HG03196 (cell line): Measurements from ENCODE around the gene PIGU.
"Not testable (repeated sequence)": the region's sequence is repeated elsewhere in the genome, so short reads cannot be mapped to it uniquely, and the experiment has no call there.

Experiments used
- ATAC-seq: cut with Tn5 transposase; IDR thresholded peaks from one replicate; pipeline ENCODE4 v1.9.1; 2021; ENCODE audit not compliant: unreplicated experiment

PIGU gene

DNA sequence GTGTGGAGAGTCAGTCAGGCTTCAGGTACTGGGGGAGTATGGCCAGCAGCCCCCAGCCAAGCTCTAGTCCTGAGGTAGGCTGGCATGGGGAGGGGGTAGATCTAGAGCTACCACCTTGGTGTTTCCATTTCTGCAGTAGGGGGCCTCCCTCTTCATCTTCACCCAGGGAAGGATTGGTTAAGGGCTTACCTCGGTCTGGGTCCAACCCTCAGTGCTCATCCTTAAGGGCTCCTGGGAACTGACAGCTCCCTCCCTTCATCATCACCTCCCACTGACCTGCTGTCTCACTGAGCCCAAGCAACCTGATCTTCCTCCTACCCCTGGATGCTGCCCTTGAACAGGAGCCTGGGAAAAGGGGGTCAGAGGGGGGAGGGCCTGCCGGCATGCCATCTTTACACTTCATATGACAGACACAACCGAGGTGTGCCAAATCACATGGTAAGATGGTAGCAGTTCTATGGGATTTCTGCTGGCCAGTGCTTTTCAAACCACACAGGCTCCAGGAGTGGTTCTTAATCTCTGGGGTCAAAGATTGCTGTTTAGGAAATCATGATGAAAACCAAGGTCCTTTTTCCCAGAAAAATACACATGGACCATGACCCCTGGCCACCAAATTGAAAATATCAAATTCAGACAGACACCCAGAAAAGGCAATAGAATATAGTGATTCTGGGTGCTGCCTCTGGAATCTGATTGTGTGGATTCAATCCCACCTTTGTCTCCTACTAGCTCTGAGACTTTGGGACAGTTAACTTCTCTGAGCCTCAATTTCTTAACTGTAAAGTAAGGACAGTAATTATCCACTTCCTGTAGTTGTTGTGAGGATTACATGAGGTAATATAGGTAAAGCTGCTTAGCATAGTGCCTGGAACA lies 30.3 kb upstream of the PIGU start:
- no peak for ATAC-seq

DNA sequence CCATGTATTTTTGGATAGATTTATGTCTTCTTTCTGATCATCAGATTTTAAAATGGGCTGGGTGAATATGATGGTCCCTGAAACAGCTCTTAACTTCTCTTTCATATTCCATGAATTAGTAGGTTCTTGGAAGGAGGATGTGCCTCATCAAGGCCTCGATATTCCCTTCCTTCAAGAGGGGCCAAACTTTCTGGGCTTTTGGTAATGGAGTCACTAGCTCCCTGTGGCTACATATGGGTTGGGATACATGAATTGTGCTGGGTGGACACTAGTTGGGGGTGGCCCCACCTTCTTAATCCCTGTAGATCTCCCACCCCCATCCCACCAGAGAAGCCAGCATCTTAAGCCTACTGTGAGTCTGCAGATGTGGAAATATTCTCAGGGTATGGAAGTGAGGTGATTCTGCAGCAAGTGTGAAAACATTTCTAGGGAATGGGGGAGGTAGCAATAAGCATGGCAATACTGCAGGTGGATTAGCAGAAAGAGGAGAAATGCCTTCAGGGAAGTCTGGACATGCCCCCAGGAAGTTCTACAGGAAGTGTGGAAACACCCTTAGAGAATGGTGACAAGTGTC lies 29.5 kb upstream of the PIGU start:
- no peak for ATAC-seq

DNA sequence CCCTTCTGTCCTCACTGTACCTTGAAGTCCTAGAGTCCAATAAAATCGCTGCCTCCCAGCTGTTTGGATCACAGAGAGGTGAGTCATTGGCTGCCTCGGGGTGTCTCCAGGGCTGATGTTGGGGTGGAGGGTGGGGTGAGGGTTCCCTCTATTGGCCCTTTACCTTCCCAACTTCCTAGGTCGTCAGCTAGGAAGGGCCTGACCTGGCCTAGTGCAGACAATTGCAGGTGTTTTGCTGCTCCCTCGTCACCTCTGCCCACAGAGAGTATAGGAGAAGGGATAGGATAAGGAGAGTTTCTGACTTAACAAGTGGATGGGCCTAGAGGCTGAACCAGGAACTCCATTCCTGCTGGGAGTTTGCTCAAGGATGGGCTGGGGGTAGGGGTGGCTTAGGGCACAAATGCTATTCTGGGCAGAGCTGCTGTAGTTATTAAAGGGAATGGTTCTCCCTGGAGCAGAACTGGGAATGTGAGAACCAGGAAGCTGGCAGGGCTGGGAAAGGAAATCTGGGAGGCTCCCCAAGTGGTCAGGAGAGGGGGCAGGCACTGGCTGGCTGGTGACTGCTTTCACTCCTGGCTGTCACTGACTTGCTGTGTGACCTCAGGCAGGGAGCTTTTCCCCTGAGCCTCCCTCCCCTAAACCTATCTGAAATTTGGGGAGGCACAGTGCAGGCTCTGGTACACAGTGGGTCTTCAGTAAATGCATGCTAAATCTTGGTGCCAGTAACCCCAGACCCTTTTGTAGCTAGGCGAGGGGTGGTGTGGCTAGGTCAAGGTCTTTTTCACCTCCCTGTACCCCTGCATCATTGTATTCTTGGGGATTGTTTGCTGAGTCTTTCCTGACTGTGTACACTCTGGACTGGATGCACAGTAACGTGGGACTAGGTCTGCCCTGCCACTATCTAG lies 28.8 kb upstream of the PIGU start:
- no peak for ATAC-seq

DNA sequence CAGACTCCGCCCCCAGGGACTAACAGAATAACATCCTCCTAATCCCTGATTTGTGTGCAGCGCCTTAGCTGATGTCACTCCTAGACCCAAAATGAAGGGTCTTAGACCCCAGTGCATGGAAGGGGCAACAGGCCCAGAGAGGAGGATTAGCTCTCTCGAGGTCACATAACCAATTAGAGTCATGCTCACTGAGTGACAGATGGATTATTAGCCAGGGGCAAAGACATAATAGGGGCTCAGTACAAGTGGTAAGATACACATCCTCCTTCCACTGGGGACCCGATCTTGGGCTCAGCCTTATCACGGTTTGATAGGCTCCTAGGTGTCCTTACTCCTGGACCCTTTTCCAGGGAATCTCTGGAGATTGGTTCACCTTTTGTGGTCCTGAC lies 28.1 kb upstream of the PIGU start:
- ATAC-seq = no peak

DNA sequence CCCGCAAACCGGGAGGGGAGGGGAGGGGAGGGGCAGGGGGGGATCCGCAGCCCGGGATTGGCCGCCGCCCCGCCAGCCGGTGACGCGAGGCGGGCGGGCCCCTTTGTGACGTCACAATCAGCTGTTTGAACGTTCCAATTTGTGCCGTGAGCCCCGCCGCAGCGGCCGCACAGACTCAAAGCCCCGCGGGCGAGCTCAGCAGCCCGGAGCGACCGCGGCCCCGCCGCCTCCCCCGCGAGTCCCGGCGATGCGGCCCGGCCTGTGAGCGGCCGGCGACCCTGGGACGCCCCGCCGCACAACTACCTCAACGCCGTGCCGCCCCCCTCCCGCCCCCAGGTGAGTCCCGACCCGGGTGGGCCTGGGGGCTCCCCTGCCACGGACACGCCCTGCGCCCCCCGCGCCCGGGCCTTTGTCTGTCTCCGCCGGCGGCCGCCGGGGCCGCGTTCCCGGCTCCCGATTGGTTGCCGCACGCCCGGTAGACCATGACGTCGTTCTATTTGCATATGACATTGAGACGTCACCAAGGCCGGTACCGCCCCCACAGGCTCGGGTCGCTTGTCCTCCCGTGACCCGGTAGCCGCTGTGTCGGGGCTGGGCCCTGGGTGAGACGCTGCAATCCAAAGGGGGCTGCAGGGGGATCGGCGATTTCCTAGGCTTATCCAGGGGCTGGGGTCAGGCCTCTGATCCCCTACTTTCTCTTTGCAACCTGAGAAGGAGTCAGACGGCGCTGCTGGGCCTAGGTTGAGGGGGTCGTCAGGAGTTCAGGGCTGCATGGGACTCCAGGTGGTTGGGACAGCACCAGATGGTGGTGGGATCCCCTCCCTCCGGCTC lies 27.5 kb upstream of the PIGU start, which contains the start of gene TP53INP2:
Gene TP53INP2, plus strand, starts transcription at position 168 of the 831 bp plus-strand sequence. CDS start 4,396 bp downstream, outside the sequence.
- ATAC-seq = peak; percentile 57

DNA sequence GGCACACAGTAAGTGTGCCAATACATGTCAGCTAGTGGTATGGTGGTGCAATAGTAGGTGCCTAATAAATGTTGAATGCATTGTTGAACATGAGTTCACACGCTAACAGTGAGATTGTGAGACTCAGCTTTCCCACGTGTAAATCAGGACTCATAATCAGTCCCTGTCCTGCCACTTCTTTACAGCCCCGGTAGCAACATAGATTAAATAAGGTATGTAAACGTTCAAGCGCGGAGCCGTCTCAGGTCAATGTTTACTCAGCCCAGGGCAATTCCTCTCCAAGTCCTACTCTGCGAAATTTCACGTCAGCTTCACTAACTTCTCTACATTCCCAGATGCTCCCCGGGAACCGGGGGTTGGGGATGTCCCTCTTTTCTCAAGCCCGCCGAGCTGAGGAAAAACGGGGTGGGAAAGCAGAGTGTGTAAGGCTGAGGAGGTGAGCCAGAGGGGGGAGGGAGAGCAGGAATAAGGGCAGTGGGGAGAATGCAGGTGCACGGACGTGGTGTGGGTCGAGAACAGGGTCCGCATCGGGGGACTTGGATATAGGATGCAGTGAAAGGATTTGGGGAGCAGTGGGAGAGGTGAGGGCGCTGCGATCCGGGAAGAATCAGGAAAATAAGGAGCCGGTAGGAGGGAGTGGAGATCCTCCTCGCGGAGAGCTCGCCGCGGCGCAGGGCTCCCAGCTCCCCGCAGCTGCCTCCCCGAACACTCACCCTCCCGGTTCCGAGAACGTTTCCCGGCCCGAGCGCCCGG lies 26.7 kb upstream of the PIGU start:
- no peak for ATAC-seq

DNA sequence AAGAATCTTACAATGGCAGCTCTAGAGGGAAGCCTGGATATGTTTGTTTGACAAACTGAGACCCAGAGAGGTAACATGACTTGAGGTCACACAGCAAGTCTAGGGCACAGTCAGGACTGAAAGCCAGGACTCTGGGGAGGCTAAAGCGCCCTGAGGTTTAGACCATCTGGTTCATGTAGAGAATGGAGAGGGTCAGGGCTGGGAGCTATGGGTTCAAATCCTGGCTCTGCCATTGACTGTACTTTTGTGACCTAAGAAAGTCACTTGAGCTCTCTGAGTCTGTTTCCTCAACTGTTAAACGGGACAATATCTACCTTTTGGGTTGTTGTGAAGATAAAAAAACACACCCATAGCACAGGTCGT lies 26.1 kb upstream of the PIGU start:
- no peak for ATAC-seq

DNA sequence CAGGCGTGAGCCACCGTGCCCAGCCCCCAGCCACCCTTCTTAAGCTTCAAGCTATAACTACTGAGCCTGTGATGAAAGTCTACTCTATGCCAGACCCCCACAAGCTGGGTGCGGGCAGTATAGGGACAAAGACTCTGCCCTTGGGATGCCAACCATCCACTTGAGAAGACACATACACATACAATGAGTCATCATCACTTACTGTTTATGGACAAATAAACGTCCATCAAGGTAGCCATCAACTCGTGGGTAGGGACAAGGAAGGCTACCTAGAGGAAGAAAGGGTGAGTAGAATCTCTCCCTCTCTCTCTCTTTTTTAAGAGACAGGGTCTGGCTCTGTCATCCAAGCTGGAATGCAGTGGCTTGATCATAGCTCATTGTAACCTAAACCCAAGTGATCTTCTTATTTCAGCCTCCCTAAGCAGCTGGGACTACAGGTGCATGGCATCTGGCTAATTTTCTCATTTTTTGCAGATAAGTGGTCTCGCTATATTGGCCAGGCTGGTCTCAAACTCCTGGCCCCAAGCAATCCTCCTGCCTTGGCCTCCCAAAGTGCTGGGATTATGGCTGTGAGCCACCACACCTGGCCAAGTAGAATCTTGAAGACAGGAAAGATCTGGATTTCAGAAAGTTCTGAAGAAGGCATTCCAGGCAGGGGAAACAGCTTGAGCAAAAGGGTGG lies 24.7 kb upstream of the PIGU start:
- no peak for ATAC-seq

DNA sequence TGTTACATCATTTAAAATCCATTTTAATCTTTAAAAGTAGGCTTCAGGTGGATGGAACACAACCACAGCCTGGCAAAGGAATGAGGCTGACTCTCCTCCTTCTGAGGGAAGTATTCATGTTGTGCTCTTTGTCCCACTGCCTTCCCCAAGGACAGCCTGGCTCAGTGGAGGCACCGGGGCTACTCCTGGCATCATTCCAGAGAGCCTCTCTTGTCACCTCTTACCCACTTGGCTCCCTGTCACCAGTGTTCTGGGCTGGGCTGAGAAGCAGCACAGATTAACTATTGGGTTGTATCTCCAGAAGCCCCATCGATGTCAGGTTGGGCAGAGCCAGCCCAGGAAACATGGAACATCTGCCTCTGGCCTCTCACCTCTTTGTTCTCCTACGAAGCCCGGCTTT lies 16.5 kb upstream of the PIGU start:
- ATAC-seq = no peak

DNA sequence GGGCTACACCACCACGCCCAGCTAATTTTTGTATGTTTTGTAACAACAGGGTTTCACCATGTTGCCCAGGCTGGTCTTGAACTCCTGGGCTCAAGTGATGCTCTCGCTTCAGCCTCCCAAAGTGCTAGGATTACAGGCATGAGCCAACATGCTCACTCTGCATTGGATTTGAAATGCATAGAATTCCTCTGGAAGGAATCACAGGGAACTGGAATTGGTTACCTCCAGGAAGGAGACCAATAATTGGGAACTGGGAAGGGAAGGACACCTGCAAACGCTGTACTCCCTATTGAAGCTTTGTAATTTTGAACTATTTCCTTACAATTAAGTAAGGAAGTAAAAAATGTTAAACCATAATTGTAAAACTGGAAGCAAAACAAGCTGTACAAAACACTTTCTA lies 14.9 kb upstream of the PIGU start:
- no peak for ATAC-seq

DNA sequence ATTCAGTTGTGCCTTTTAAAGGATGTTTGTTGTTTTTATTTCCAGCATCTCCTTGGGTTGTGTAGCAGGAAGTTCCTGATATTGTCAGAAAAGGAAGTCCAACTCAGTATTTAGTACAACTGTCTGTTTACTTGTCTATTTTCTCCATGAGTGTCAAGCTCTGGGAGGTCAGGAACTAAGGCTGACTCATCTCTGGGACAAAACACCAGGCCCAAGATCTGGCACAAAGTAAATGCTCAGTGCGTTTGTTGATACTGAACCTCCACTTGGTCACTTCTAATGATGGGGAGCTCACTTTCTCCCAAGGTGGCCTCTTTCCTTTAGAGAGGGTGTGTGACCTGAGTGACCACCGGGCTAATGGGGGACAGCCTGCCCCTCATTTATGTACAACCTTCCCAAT lies 12.6 kb upstream of the PIGU start:
- no peak for ATAC-seq

DNA sequence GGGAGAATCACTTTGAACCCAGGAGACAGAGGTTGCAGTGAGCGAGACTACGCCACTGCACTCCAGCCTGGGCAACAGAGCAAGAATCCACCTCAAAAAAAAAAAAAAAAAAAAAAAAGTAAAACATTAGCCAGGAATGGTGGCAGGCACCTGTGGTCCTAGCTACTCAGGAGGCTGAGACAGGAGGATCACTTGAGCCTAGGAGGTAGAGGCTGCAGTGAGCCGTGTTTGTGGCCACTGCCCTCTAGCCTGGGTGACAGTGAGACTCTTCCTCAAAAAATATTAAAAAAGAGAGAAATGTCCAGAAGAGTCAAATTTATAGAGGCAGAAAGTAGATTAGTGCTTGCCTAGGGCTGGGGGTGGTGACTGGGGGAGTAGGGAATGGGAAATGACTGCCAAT lies 6.8 kb upstream of the PIGU start:
- ATAC-seq = no peak

DNA sequence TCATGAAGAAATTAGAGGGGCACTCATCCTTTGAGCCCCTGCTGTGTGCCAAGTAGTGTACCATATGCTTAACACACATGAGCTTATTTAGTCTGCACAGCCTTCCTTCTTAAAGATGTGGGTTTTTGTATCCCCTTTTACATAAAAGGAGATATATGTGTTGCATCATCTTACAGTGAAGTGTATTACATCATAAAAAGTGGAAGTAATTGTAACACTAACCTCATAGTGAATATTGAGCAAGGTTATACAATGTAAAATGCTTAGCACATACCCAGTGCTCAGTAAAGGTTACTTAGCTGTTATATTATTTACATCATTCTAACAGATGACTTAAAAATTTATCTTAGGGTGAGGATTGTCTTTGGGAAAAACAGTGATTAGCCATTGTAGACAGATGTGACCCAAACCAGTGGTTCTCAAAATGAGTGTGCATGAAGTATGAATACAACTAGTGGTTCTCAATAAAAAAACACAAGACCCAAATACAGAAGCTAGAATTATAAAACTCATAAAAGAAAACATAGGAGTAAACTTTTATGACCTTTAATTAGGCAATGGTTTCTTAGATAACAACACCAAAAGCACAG lies 3.8 kb upstream of the PIGU start:
- ATAC-seq = no peak

DNA sequence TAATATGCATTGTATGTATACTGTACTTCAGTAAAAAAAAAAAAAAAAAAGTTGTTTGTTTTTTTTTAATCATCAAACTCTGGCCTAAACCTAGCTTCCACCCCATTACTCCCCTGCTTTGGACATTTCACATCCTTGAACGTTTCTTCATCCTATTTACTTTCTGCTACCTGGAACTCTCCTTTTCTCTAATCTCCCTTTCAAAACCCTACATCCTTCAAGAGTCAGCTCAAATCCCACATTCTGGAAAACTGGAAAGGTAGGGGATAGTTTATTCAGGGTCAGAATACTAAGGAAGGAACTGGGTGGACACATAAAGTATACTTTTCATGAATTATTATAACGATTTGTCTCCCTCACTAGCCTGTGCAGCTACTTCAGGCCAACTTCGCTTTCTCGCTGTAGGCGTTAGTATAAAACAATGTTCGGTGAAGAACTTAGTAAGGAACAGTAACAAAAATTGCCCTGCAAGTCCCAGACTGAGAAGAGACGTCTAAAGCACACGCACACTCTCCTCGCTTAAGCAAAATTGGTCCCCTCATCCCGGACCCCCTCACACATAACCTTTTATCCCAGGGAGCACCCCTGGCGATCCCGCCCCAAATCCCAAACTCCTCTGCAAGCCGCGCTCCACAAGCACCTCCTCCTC lies 775 bp downstream of the PIGU start:
- ATAC-seq = no peak

DNA sequence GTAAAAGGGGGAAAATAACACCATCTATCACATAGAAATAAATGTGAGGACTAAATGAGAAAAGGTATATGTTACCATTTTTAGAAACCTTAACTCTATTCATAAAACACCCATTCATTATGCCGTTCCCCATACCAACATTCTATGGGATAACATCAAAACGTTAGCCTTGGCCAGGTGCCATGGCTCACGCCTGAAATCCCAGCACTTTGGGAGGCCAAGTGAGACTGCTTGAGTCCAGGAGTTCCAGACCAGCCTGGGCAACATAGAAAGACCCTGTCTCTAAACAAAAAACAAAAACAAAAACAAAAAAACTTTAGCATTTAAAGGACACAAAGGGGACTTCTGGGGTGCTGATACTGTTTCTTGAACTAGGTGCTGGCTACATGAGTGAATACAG lies 1.3 kb downstream of the PIGU start:
- ATAC-seq = no peak

DNA sequence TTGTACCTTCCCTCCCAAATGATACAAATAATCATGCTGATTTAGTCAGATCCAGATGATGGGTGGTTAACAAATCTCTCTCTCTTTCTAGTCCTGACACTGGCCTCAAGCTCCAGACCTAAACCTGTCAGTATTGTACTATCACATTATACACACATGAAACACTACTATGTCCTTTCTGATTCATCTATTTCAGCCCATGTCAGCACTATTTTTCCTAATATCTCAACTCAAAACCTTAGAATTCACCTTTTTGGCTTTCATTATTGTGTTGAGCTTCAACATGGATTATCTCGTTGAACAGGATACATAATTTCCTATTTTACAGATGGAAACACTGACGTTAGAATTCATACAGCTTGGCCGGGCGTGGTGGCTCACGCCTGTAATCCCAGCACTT lies 3.5 kb downstream of the PIGU start:
- no peak for ATAC-seq

DNA sequence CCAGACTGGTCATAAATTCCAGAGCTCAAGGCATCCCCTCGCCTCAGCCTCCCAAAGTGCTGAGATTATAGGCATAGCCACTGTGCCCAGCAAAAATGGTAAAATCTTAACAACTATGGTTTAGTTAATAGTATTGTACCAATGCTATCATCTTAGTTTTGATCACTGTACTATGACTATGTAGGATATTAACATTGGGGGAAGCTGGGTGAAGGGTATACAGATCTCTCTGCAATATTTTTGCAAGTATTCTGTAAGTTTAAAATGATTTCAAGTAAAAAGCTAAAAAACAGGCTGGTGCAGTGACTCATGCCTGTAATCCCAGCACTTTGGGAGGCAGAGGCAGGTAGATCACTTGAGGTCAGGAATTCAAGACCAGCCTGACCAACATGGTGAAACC lies 7.8 kb downstream of the PIGU start:
- no peak for ATAC-seq

DNA sequence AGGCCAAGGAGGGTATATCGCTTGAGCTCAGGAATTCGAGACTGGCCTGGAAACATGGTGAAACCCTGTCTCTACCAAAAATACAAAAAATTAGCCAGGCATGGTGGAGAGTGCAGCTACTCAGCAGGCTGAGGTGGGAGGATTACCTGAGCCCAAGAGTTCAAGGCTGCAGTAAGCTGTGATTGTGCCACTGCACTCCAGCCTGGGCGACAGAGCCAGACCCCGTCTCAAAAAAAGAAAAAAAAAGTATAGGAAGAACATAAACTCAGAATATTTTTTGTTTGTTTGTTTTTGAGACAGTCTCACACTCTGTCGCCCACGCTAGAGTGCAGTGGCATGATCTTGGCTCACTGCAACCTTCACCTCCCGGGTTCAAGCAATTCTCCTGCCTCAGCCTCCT lies 12.1 kb downstream of the PIGU start:
- not testable (repeated sequence) for ATAC-seq
